ENCODE results near the gene EXOSC2.

GRCh38 chr9:130681769-130682420 lies 11.7 kb upstream of the EXOSC2 start:
- TF ChIP-seq, protein P1, sequence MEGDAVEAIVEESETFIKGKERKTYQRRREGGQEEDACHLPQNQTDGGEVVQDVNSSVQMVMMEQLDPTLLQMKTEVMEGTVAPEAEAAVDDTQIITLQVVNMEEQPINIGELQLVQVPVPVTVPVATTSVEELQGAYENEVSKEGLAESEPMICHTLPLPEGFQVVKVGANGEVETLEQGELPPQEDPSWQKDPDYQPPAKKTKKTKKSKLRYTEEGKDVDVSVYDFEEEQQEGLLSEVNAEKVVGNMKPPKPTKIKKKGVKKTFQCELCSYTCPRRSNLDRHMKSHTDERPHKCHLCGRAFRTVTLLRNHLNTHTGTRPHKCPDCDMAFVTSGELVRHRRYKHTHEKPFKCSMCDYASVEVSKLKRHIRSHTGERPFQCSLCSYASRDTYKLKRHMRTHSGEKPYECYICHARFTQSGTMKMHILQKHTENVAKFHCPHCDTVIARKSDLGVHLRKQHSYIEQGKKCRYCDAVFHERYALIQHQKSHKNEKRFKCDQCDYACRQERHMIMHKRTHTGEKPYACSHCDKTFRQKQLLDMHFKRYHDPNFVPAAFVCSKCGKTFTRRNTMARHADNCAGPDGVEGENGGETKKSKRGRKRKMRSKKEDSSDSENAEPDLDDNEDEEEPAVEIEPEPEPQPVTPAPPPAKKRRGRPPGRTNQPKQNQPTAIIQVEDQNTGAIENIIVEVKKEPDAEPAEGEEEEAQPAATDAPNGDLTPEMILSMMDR (optimal IDR thresholded peaks at IDR 0.05 in 1 of 3, IDR thresholded peaks at IDR 0.05 in 1 of 3, conservative IDR thresholded peaks at IDR 0.05 in 1 of 3; ENCODE audit: extremely low read depth in 1 of 3, insufficient read depth in 2 of 3, low read length in 3 of 3) = no peak
- no peak for TF ChIP-seq EZH2 (IDR thresholded peaks at IDR 0.05; ENCODE audit: low read length)

Data from keratinocyte (primary cell).